ENCODE results near the gene CAPZA2.

The CAPZA2 gene

DNA sequence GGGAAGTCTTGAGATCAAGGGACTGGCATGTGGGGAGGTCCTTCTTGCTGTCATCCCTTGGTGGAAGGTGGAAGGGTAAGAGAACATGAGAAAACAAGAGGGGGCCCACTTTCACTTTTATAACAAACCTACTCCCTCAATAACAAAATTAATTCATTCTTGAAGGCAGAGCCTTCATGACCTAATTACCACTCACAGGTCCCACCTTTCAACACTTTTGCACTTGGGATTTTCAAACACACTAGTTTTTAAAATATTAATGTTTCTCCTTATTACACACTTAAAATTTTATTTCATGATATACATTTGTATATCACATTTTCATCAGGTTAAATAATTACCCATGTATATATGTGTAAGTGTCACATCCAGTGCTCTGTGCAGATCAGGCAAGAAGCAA, 93.0 kb downstream of the CAPZA2 start:
- Histone ChIP-seq H3K36me3 (ENCODE audit: control insufficient read depth in 2 of 2, insufficient read depth in 1 of 2, low read length in 2 of 2) (no peaks in the 10 kb centered on the region), H3K27ac (ENCODE audit: extremely low read depth, low read depth, low read length) (no peak overlapping the region), H3K4me3 (ENCODE audit: low read depth, low read length) (peak overlapping the region; percentile 83), H3K9me3 (ENCODE audit: control insufficient read depth, insufficient read depth, low read depth, low read length) (no peaks in the 10 kb centered on the region), H3K4me1 (ENCODE audit: control insufficient read depth, insufficient read depth, low read length) (peaks cover 11% of the 10 kb centered on the region)
- CTCF ChIA-PET = no interaction called here
- POLR2A ChIA-PET = no interaction called here
- TF ChIP-seq ZNF664 (tag by site-specific recombination; IDR thresholded peaks at IDR 0.05) = no peak
- TF ChIP-seq, protein P1, sequence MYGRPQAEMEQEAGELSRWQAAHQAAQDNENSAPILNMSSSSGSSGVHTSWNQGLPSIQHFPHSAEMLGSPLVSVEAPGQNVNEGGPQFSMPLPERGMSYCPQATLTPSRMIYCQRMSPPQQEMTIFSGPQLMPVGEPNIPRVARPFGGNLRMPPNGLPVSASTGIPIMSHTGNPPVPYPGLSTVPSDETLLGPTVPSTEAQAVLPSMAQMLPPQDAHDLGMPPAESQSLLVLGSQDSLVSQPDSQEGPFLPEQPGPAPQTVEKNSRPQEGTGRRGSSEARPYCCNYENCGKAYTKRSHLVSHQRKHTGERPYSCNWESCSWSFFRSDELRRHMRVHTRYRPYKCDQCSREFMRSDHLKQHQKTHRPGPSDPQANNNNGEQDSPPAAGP (tag by site-specific recombination; IDR thresholded peaks at IDR 0.05) = no peak
- TF ChIP-seq, protein P2, sequence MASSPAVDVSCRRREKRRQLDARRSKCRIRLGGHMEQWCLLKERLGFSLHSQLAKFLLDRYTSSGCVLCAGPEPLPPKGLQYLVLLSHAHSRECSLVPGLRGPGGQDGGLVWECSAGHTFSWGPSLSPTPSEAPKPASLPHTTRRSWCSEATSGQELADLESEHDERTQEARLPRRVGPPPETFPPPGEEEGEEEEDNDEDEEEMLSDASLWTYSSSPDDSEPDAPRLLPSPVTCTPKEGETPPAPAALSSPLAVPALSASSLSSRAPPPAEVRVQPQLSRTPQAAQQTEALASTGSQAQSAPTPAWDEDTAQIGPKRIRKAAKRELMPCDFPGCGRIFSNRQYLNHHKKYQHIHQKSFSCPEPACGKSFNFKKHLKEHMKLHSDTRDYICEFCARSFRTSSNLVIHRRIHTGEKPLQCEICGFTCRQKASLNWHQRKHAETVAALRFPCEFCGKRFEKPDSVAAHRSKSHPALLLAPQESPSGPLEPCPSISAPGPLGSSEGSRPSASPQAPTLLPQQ (tag by site-specific recombination; IDR thresholded peaks at IDR 0.05) = peak; percentile 21; the same call in 1 of the 2 replicates
- TF ChIP-seq ZNF510 (tag by site-specific recombination; IDR thresholded peaks at IDR 0.05; ENCODE audit: insufficient replicate concordance) = no peak
- TF ChIP-seq, protein P3, sequence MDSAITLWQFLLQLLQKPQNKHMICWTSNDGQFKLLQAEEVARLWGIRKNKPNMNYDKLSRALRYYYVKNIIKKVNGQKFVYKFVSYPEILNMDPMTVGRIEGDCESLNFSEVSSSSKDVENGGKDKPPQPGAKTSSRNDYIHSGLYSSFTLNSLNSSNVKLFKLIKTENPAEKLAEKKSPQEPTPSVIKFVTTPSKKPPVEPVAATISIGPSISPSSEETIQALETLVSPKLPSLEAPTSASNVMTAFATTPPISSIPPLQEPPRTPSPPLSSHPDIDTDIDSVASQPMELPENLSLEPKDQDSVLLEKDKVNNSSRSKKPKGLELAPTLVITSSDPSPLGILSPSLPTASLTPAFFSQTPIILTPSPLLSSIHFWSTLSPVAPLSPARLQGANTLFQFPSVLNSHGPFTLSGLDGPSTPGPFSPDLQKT (IDR thresholded peaks at IDR 0.05; ENCODE audit: borderline replicate concordance, low read depth, low read length) = no peak
- TF ChIP-seq ZNF776 (tag by site-specific recombination; IDR thresholded peaks at IDR 0.05; ENCODE audit: borderline replicate concordance) = no peak
- TF ChIP-seq, protein P4, sequence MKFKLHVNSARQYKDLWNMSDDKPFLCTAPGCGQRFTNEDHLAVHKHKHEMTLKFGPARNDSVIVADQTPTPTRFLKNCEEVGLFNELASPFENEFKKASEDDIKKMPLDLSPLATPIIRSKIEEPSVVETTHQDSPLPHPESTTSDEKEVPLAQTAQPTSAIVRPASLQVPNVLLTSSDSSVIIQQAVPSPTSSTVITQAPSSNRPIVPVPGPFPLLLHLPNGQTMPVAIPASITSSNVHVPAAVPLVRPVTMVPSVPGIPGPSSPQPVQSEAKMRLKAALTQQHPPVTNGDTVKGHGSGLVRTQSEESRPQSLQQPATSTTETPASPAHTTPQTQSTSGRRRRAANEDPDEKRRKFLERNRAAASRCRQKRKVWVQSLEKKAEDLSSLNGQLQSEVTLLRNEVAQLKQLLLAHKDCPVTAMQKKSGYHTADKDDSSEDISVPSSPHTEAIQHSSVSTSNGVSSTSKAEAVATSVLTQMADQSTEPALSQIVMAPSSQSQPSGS (tag by site-specific recombination; IDR thresholded peaks at IDR 0.05; ENCODE audit: low read depth) = no peak
- TF ChIP-seq, protein P5, sequence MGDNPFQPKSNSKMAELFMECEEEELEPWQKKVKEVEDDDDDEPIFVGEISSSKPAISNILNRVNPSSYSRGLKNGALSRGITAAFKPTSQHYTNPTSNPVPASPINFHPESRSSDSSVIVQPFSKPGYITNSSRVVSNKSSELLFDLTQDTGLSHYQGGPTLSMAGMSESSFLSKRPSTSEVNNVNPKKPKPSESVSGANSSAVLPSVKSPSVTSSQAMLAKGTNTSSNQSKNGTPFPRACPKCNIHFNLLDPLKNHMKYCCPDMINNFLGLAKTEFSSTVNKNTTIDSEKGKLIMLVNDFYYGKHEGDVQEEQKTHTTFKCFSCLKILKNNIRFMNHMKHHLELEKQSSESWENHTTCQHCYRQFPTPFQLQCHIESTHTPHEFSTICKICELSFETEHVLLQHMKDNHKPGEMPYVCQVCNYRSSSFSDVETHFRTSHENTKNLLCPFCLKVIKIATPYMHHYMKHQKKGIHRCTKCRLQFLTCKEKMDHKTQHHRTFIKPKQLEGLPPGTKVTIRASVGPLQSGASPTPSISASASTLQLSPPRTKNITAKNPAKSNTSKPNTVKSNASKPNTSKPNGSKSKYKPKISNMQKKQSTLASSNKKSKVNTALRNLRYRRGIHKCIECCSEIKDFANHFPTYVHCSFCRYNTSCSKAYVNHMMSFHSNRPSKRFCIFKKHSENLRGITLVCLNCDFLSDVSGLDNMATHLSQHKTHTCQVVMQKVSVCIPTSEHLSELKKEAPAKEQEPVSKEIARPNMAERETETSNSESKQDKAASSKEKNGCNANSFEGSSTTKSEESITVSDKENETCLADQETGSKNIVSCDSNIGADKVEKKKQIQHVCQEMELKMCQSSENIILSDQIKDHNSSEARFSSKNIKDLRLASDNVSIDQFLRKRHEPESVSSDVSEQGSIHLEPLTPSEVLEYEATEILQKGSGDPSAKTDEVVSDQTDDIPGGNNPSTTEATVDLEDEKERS (tag by site-specific recombination; IDR thresholded peaks at IDR 0.05) = no peak
- no peak for TF ChIP-seq SP7 (tag by site-specific recombination; IDR thresholded peaks at IDR 0.05)
- no peak for TF ChIP-seq ZNF549 (tag by site-specific recombination; IDR thresholded peaks at IDR 0.05)
- TF ChIP-seq WT1 (tag by site-specific recombination; IDR thresholded peaks at IDR 0.05) = no peak
- TF ChIP-seq, protein P6, sequence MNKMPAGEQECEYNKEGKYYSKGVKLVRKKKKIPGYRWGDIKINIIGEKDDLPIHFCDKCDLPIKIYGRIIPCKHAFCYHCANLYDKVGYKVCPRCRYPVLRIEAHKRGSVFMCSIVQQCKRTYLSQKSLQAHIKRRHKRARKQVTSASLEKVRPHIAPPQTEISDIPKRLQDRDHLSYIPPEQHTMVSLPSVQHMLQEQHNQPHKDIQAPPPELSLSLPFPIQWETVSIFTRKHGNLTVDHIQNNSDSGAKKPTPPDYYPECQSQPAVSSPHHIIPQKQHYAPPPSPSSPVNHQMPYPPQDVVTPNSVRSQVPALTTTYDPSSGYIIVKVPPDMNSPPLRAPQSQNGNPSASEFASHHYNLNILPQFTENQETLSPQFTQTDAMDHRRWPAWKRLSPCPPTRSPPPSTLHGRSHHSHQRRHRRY (tag by site-specific recombination; IDR thresholded peaks at IDR 0.05) = no peak
- TF ChIP-seq OSR2 (tag by site-specific recombination; IDR thresholded peaks at IDR 0.05) = no peak
- TF ChIP-seq, protein P7, sequence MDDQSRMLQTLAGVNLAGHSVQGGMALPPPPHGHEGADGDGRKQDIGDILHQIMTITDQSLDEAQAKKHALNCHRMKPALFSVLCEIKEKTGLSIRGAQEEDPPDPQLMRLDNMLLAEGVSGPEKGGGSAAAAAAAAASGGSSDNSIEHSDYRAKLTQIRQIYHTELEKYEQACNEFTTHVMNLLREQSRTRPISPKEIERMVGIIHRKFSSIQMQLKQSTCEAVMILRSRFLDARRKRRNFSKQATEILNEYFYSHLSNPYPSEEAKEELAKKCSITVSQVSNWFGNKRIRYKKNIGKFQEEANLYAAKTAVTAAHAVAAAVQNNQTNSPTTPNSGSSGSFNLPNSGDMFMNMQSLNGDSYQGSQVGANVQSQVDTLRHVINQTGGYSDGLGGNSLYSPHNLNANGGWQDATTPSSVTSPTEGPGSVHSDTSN (CRISPR knock-in tag; IDR thresholded peaks at IDR 0.05) = no peak
- 0 out of 2 replicates have a peak, but pooled peaks have one; percentile 32 for TF ChIP-seq ZFP69B (tag by site-specific recombination; IDR thresholded peaks at IDR 0.05)
- TF ChIP-seq KLF8 (tag by site-specific recombination; IDR thresholded peaks at IDR 0.05) = no peak
- TF ChIP-seq ZNF843 (tag by site-specific recombination; IDR thresholded peaks at IDR 0.05) = no peak
- TF ChIP-seq ZNF677 (tag by site-specific recombination; IDR thresholded peaks at IDR 0.05) = no peak
- TF ChIP-seq, protein P8, sequence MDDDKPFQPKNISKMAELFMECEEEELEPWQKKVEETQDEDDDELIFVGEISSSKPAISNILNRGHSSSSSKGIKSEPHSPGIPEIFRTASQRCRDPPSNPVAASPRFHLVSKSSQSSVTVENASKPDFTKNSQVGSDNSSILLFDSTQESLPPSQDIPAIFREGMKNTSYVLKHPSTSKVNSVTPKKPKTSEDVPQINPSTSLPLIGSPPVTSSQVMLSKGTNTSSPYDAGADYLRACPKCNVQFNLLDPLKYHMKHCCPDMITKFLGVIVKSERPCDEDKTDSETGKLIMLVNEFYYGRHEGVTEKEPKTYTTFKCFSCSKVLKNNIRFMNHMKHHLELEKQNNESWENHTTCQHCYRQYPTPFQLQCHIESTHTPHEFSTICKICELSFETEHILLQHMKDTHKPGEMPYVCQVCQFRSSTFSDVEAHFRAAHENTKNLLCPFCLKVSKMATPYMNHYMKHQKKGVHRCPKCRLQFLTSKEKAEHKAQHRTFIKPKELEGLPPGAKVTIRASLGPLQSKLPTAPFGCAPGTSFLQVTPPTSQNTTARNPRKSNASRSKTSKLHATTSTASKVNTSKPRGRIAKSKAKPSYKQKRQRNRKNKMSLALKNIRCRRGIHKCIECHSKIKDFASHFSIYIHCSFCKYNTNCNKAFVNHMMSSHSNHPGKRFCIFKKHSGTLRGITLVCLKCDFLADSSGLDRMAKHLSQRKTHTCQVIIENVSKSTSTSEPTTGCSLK (tag by site-specific recombination; IDR thresholded peaks at IDR 0.05) = no peak
- no peak for TF ChIP-seq SP2 (tag by site-specific recombination; IDR thresholded peaks at IDR 0.05)
- no peak for TF ChIP-seq ZNF350 (tag by site-specific recombination; IDR thresholded peaks at IDR 0.05)
- no peak for TF ChIP-seq ZNF19 (tag by site-specific recombination; IDR thresholded peaks at IDR 0.05; ENCODE audit: low read depth)
- peak; percentile 51; the same call in 1 of the 2 replicates for TF ChIP-seq PRDM1 (tag by site-specific recombination; IDR thresholded peaks at IDR 0.05)
- TF ChIP-seq ZFP41 (tag by site-specific recombination; IDR thresholded peaks at IDR 0.05; ENCODE audit: borderline replicate concordance) = no peak
- TF ChIP-seq ZNF266 (tag by site-specific recombination; IDR thresholded peaks at IDR 0.05; ENCODE audit: low read depth) = peak; percentile 96
- no peak for TF ChIP-seq ZNF423 (tag by site-specific recombination; IDR thresholded peaks at IDR 0.05)

Measured in HEK293 (cell line).